CD8-positive, alpha-beta memory T cell (primary cell): ENCODE results near the gene SLFN5. TPM values are rescaled to one million over a fixed set of nuclear protein-coding genes. Genes with fewer than 3 reads are reported as not detected.
"Not testable (repeated sequence)": the region's sequence is repeated elsewhere in the genome, so short reads cannot be mapped to it uniquely, and the experiment has no call there.

Experiments
- CTCF ChIA-PET: fragments of 350-600 bp; sonication (Branson Sonifier 250); formaldehyde crosslinking; loops from one replicate; lab custom pipeline; 2021; ENCODE audit warnings: antibody characterized with exemption; lab: Charles Lee
- POLR2A ChIA-PET: fragments of 350-600 bp; sonication (Branson Sonifier 250); formaldehyde crosslinking; loops from one replicate; lab custom pipeline; 2021; ENCODE audit warnings: antibody characterized with exemption; lab: Charles Lee
- DNase-seq, 5 donors: peaks; one replicate each; pipeline versions ENCODE4 v3.0.0 to v3.0.0-alpha.2; 2020 to 2022; ENCODE audit warnings: mixed read lengths in 1 of 5
- H3K27ac ChIP-seq: one replicate; pipeline ENCODE4 v1.7.0; 2013; ENCODE audit warnings: low read depth, mild to moderate bottlenecking, low read length, moderate library complexity
- H3K27me3 ChIP-seq: 2 replicates; pipeline ENCODE4 v1.7.0; 2013; ENCODE audit warnings: low read length, mild to moderate bottlenecking; ENCODE audit not compliant: insufficient read depth, poor library complexity, severe bottlenecking
- H3K36me3 ChIP-seq: 2 replicates; pipeline ENCODE4 v1.7.0; 2013; ENCODE audit warnings: mild to moderate bottlenecking, low read length, moderate library complexity; ENCODE audit not compliant: insufficient read depth
- H3K4me1 ChIP-seq: 2 replicates; pipeline ENCODE4 v1.7.0; 2013; ENCODE audit warnings: mild to moderate bottlenecking, low read length, moderate library complexity; ENCODE audit not compliant: insufficient read depth
- H3K4me3 ChIP-seq: 2 replicates; pipeline ENCODE4 v1.7.0; 2013; ENCODE audit warnings: mild to moderate bottlenecking, low read length
- H3K9me3 ChIP-seq: 2 replicates; pipeline ENCODE4 v1.7.0; 2013; ENCODE audit warnings: mild to moderate bottlenecking, low read length
- H3K27ac Mint-ChIP-seq, 8 donors: one replicate each; pipeline ENCODE4 v1.8.0; 2020 to 2021; ENCODE audit warnings: mixed read lengths in 8 of 8, mild to moderate bottlenecking in 6 of 8, inconsistent platforms in 3 of 8, moderate library complexity in 3 of 8
- H3K27me3 Mint-ChIP-seq, 2 donors: one replicate each; pipeline ENCODE4 v1.8.0; 2020 to 2021; ENCODE audit warnings: mixed read lengths in 2 of 2, mild to moderate bottlenecking in 1 of 2, moderate library complexity in 1 of 2
- H3K36me3 Mint-ChIP-seq, 3 donors: one replicate each; pipeline ENCODE4 v1.8.0; 2020 to 2021; ENCODE audit warnings: mixed read lengths in 3 of 3, inconsistent platforms in 1 of 3, mild to moderate bottlenecking in 1 of 3
- H3K4me1 Mint-ChIP-seq, 3 donors: one replicate each; pipeline ENCODE4 v1.8.0; 2020 to 2021; ENCODE audit warnings: mixed read lengths in 3 of 3, inconsistent platforms in 1 of 3, mild to moderate bottlenecking in 1 of 3
- H3K4me3 Mint-ChIP-seq, 7 donors: one replicate each; pipeline ENCODE4 v1.8.0; 2020 to 2021; ENCODE audit warnings: mixed read lengths in 7 of 7, mild to moderate bottlenecking in 6 of 7, moderate library complexity in 4 of 7, inconsistent platforms in 2 of 7
- H3K9me3 Mint-ChIP-seq, 5 donors: one replicate each; pipeline ENCODE4 v1.8.0; 2020 to 2022; ENCODE audit warnings: mixed read lengths in 5 of 5, mild to moderate bottlenecking in 3 of 5, moderate library complexity in 2 of 5, inconsistent platforms in 1 of 5
- polyA plus RNA-seq: library from polyadenylated mRNA; unstranded; fragments of 300-500 nt; fragmentation: Illumina TruSeq; gene quantifications from one replicate; pipeline ENCODE4 v1.2.3, GENCODE V29; 2021
- total RNA-seq, 2 experiments: library from RNA; stranded (reverse); gene quantifications; one replicate each; pipeline ENCODE4 v1.2.3, GENCODE V29; 2021

SLFN5 gene
- total and polyA plus RNA-seq, 3 experiments from 2014 or later = 28.6 to 158 (median 30.2) TPM

DNA sequence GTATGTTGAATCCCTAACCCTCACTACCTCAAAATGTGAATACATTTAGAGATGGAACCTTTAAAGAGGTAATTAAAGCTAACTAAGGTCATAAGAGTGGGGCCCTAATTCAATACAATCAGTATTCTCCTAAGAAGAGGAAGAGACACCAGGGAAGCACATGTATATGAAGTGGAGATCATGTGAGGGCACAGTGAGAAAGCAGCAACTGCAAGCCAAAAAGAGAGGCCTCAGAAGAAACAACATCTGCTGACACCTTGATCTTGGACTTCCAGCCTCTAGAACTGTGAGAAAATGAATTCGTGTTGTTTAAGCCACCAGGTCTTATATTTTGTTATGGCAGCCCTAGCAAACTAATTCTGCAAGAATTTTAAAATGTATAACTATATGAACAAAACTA, 13.2 kb upstream of the SLFN5 start:
- Histone ChIP-seq H3K4me1 (peaks cover 27% of the 10 kb centered on the region), H3K9me3 (no peaks in the 10 kb centered on the region), H3K36me3 (no peaks in the 10 kb centered on the region), H3K27ac (no peak overlapping the region), H3K27me3 (no peaks in the 10 kb centered on the region), H3K4me3 (no peak overlapping the region)
- CTCF ChIA-PET = no interaction called here
- Mint-ChIP-seq H3K4me1 (peaks cover 17 to 57% (median 28%) of the 10 kb centered on the region in 3 donors), H3K27ac (peak overlapping the region in 1 of 8 donors; percentile 44), H3K9me3 (no peaks in the 10 kb centered on the region), H3K36me3 (peaks cover 0 to 28% (median 12%) of the 10 kb centered on the region in 3 donors), H3K27me3 (no peaks in the 10 kb centered on the region), H3K4me3 (no peak overlapping the region)
- no peak for DNase-seq
- POLR2A ChIA-PET = no interaction called here

DNA sequence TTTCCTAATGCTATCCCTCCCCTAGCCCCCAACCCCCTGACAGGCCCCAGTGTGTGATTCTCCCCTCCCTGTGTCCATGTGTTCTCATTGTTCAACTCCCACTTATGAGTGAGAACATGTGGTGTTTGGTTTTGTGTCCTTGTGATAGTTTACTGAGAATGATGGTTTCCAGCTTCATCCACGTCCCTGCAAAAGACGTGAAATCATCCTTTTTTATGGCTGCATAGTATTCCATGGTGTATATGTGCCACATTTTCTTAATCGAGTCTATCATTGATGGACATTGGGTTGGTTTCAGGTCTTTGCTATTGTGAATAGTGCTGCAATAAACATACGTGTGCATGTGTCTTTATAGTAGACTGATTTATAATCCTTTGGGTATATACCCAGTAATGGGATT, 8.6 kb upstream of the SLFN5 start:
- H3K4me1 ChIP-seq = peaks cover 61% of the 10 kb centered on the region
- DNase-seq, POLR2A ChIA-PET, H3K27me3 Mint-ChIP-seq, H3K4me3 ChIP-seq, H3K9me3 Mint-ChIP-seq, H3K36me3 ChIP-seq, H3K27me3 ChIP-seq, H3K27ac ChIP-seq, H3K4me3 Mint-ChIP-seq, H3K9me3 ChIP-seq: not testable (repeated sequence)
- Mint-ChIP-seq H3K4me1 (peaks cover 59 to 85% (median 64%) of the 10 kb centered on the region in 3 donors), H3K27ac (peak overlapping the region in 3 of 8 donors; percentile 17 to 86 (median 84)), H3K36me3 (peaks cover 2 to 20% (median 11%) of the 10 kb centered on the region in 3 donors)
- CTCF ChIA-PET = interaction anchor here (1.7 kb wide), 1 partner anchor 305 kb away, joined by 7 read pairs; no protein-coding TSS in a partner anchor

DNA sequence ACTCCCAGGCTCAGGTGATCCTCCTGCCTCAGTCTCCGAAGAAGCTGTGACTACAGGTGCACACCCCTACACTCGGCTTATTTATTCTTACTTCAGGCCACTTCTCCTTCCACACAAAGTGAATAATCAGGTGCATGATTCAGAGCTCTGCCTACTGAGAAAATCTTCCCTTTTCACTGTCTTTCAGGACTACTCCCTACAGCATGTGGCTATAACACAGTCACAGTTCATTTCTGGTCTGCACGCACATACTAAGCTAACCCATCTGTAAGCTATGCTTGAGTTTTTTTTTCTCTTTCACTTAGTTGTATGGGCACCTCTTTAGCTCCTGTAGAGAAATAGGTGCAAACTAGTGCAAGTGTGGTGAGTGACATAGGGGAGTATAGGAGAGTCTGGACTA, 7.6 kb upstream of the SLFN5 start:
- Mint-ChIP-seq H3K4me1 (peaks cover 66 to 88% (median 67%) of the 10 kb centered on the region in 3 donors), H3K27ac (peak overlapping the region in 6 of 8 donors; percentile 62 to 98 (median 85)), H3K4me3 (peak overlapping the region in 4 of 7 donors; percentile 19 to 58 (median 40)), H3K27me3 (no peaks in the 10 kb centered on the region), H3K36me3 (peaks cover 5 to 13% (median 12%) of the 10 kb centered on the region in 3 donors), H3K9me3 (no peaks in the 10 kb centered on the region)
- Histone ChIP-seq H3K4me1 (peaks cover 66% of the 10 kb centered on the region), H3K27me3 (no peaks in the 10 kb centered on the region), H3K36me3 (no peaks in the 10 kb centered on the region), H3K27ac (no peak overlapping the region), H3K4me3 (peak overlapping the region; percentile 1), H3K9me3 (no peaks in the 10 kb centered on the region)
- DNase-seq = no peak
- ChIA-PET CTCF (interaction anchor here (1.0 to 1.7 kb wide), 2 partner anchors 58 to 304 kb away, joined by 3 to 7 read pairs; no protein-coding TSS in a partner anchor), POLR2A (interaction anchor here (0.5 to 1.1 kb wide), 3 partner anchors 21 to 1253 kb away, joined by 3 to 6 read pairs (median 5); no protein-coding TSS in a partner anchor)

DNA sequence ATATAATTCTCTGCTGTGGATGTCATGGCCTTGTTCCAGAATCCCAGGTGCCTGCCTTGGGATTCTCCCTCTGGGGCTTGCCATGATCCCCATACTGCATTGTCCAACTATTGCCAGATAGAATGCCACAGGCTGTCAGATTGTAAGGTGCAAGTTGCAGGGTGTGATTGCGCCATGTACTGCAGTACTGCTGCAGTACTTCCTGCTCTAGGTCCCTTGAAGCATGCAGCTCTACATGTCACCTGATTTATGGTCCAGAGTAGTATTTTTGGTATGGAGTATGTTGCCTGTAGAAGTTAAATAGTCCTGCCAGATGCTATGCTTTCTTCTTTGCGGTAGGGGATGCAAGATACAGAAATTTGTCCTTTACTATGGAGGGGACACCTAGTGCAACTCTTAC, 7.0 kb upstream of the SLFN5 start:
- no peak for DNase-seq
- H3K4me3 Mint-ChIP-seq = peak overlapping the region in 5 of 7 donors; percentile 11 to 58 (median 35)
- peak overlapping the region in 6 of 8 donors; percentile 67 to 98 (median 85) for H3K27ac Mint-ChIP-seq

DNA sequence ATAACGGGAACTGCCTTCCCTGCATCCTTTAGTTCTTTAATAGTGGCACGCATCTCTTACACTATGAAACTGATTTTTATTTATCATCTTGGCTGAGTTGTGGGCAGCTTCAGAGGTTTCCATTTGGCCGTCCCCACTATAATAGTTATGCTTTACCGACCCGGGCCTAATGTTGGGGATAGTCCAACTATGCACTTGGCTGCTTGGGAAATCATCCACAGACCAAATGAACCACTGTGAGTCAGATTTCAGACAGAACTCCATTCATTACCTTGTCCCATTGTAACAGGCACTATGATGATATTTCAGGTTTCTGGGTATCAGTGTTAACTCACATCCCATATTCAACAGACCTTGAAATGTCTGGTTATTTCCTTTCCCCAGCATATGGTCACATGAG, 6.1 kb upstream of the SLFN5 start:
- no peaks in the 10 kb centered on the region for H3K9me3 Mint-ChIP-seq
- Histone ChIP-seq H3K27me3 (no peaks in the 10 kb centered on the region), H3K4me3 (peak overlapping the region; percentile 39), H3K9me3 (no peaks in the 10 kb centered on the region), H3K36me3 (no peaks in the 10 kb centered on the region), H3K4me1 (peaks cover 62% of the 10 kb centered on the region), H3K27ac (no peak overlapping the region)
- POLR2A ChIA-PET = interaction anchor here (7.9 kb wide), 1 partner anchor 22 kb away, joined by 68 read pairs; no protein-coding TSS in a partner anchor
- H3K36me3 Mint-ChIP-seq = peaks cover 0 to 15% (median 7%) of the 10 kb centered on the region in 3 donors
- DNase-seq = no peak
- H3K27ac Mint-ChIP-seq = peak overlapping the region in 7 of 8 donors; percentile 49 to 100 (median 86)
- H3K27me3 Mint-ChIP-seq = no peaks in the 10 kb centered on the region
- peaks cover 69 to 86% (median 70%) of the 10 kb centered on the region in 3 donors for H3K4me1 Mint-ChIP-seq
- CTCF ChIA-PET = interaction anchor here (1.1 to 1.4 kb wide), 2 partner anchors 9 to 510 kb away, joined by 3 to 4 read pairs; no protein-coding TSS in a partner anchor
- peak overlapping the region in 2 of 7 donors; percentile 14 to 30 for H3K4me3 Mint-ChIP-seq

More for the DNA sequence above, 7.0 kb upstream of the SLFN5 start:
- Histone ChIP-seq H3K27me3 (no peaks in the 10 kb centered on the region), H3K9me3 (no peaks in the 10 kb centered on the region), H3K4me3 (peak overlapping the region; percentile 1), H3K36me3 (no peaks in the 10 kb centered on the region), H3K4me1 (peaks cover 66% of the 10 kb centered on the region), H3K27ac (no peak overlapping the region)
- Mint-ChIP-seq H3K4me1 (peaks cover 67 to 85% (median 71%) of the 10 kb centered on the region in 3 donors), H3K9me3 (no peaks in the 10 kb centered on the region), H3K27me3 (no peaks in the 10 kb centered on the region), H3K36me3 (peaks cover 6 to 11% (median 6%) of the 10 kb centered on the region in 3 donors)
- POLR2A ChIA-PET = interaction anchor here (1.1 kb wide), 1 partner anchor 22 kb away, joined by 6 read pairs; no protein-coding TSS in a partner anchor
- CTCF ChIA-PET = interaction anchor here (1.0 to 1.7 kb wide), 2 partner anchors 59 to 303 kb away, joined by 3 to 7 read pairs; no protein-coding TSS in a partner anchor

DNA sequence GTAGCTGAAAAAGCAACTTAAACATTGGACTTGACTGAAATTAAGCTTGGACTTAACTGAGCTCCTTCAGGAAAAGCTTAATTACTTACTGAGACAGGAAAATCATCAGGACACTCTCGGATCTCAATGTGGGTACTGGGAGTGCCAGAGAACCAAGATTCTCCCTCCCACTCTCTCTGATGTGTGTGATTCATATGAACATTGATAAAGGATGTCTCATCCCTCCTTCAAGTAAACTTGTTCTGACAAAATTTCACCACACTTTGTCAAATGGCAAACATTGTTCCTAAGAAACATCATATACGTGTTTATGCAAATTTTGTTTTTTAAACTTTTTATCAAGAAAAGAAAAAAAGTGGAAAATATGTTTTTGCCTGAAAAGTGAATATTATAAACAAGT, 4.1 kb upstream of the SLFN5 start:
- CTCF ChIA-PET = interaction anchor here (0.7 to 3.4 kb wide), 8 partner anchors 17 to 299 kb away, joined by 3 to 12 read pairs (median 3); partner anchors contain the start of gene SLFN12L
- H3K4me1 Mint-ChIP-seq = peaks cover 66 to 70% (median 68%) of the 10 kb centered on the region in 3 donors
- peak in 1 of 5 donors; percentile 36 for DNase-seq

DNA sequence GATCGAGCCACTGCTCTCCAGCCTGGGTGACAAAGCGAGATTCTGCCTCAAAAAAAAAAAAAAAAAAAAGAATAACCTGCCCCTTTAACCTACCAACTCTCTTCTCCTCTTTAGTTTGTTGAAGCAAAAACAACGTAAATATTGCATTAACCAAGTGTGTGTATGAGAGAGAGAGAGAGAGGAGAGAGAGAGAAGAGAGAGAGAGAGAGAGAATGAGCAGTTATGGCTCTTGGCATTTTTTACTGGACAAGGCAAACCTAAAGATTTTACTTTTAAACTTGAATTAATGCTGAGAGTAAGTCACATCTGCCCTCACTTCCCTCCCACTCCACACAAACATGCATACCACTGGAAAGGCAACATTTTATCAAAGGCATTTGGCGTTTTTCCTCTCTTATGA, 3.0 kb upstream of the SLFN5 start:
- Mint-ChIP-seq H3K27ac (peak overlapping the region; percentile 68 to 100 (median 98)), H3K9me3 (no peaks in the 10 kb centered on the region), H3K4me1 (peaks cover 67 to 70% (median 68%) of the 10 kb centered on the region in 3 donors), H3K27me3 (peaks cover 0 to 8% of the 10 kb centered on the region in 2 donors), H3K4me3 (peak overlapping the region; percentile 92 to 100 (median 99)), H3K36me3 (peaks cover 11 to 41% (median 12%) of the 10 kb centered on the region in 3 donors)
- CTCF ChIA-PET = interaction anchor here (0.9 to 3.4 kb wide), 9 partner anchors 18 to 300 kb away, joined by 3 to 12 read pairs (median 4); partner anchors contain the start of gene SLFN12L
- Histone ChIP-seq H3K4me3 (peak overlapping the region; percentile 99), H3K4me1 (peaks cover 46% of the 10 kb centered on the region), H3K9me3 (no peaks in the 10 kb centered on the region), H3K27me3 (no peaks in the 10 kb centered on the region), H3K36me3 (no peaks in the 10 kb centered on the region), H3K27ac (no peak overlapping the region)
- POLR2A ChIA-PET = interaction anchor here (0.8 to 7.9 kb wide), 6 partner anchors 18 to 339 kb away, joined by 3 to 68 read pairs (median 5); no protein-coding TSS in a partner anchor
- peak in 1 of 5 donors; percentile 29 for DNase-seq

More for the DNA sequence above, 4.1 kb upstream of the SLFN5 start:
- H3K4me3 ChIP-seq = peak overlapping the region; percentile 39
- POLR2A ChIA-PET = interaction anchor here (2.3 to 7.9 kb wide), 2 partner anchors 24 to 68 kb away, joined by 5 to 68 read pairs; no protein-coding TSS in a partner anchor
- Mint-ChIP-seq H3K36me3 (peaks cover 3 to 31% (median 9%) of the 10 kb centered on the region in 3 donors), H3K27ac (peak overlapping the region in 7 of 8 donors; percentile 76 to 100 (median 86)), H3K27me3 (peaks cover 0 to 5% of the 10 kb centered on the region in 2 donors), H3K9me3 (no peaks in the 10 kb centered on the region), H3K4me3 (peak overlapping the region; percentile 74 to 100 (median 99))
- H3K9me3 ChIP-seq = no peaks in the 10 kb centered on the region
- H3K27me3 ChIP-seq = no peaks in the 10 kb centered on the region
- no peak overlapping the region for H3K27ac ChIP-seq
- H3K36me3 ChIP-seq = no peaks in the 10 kb centered on the region
- H3K4me1 ChIP-seq = peaks cover 47% of the 10 kb centered on the region
